GM12878 (cell line): ENCODE measurements around the gene KDSR. TPM values are rescaled to one million over a fixed set of nuclear protein-coding genes. Genes with fewer than 3 reads are reported as not detected.

ENCODE experiments used
- ATF2 ChIP-seq: IDR thresholded peaks from 2 replicates; pipeline ENCODE4 v1.6.1; 2012; ENCODE audit warnings: low read length, inconsistent platforms
- ATF3 ChIP-seq: IDR thresholded peaks from 2 replicates; pipeline ENCODE4 v1.6.1; 2011; ENCODE audit warnings: low read depth, mild to moderate bottlenecking, low read length, moderate library complexity, borderline replicate concordance; ENCODE audit errors: extremely low read depth
- ATF7 ChIP-seq: fragments of 450-650 bp; IDR thresholded peaks from 2 replicates; pipeline ENCODE4 v1.6.1; 2016; ENCODE audit warnings: low read depth, mild to moderate bottlenecking
- BMI1 ChIP-seq: fragments of 450-650 bp; IDR thresholded peaks from 2 replicates; pipeline ENCODE4 v1.6.1; 2016; ENCODE audit warnings: mild to moderate bottlenecking, moderate library complexity, borderline replicate concordance
- CREM ChIP-seq: IDR thresholded peaks from 2 replicates; pipeline ENCODE4 v1.6.1; 2014; ENCODE audit warnings: antibody characterized with exemption, low read depth
- HDAC6 ChIP-seq: fragments of 200-600 bp; sonication (generic); IDR thresholded peaks from one replicate; pipeline ENCODE4 v1.8.0; 2017; ENCODE audit warnings: antibody characterized with exemption; ENCODE audit not compliant: unreplicated experiment
- HSF1 ChIP-seq: fragments of 150-350 bp; IDR thresholded peaks from 2 replicates; pipeline ENCODE4 v1.6.1; 2014; ENCODE audit warnings: mild to moderate bottlenecking, low read depth, low read length
- LARP7 ChIP-seq: fragments of 450-650 bp; IDR thresholded peaks from 2 replicates; pipeline ENCODE4 v1.6.1; 2017; ENCODE audit warnings: mild to moderate bottlenecking
- MXI1 ChIP-seq: fragments of 150-350 bp; IDR thresholded peaks from 2 replicates; pipeline ENCODE4 v1.6.1; 2011; ENCODE audit warnings: low read depth, mild to moderate bottlenecking, inconsistent platforms, low read length, improper control_type of control experiment
- NKRF ChIP-seq: fragments of 450-650 bp; conservative IDR thresholded peaks from 2 replicates; pipeline ENCODE4 v1.6.1; 2017; ENCODE audit warnings: mild to moderate bottlenecking, moderate library complexity
- POLR2AphosphoS2 ChIP-seq: IDR thresholded peaks from 2 replicates; pipeline ENCODE4 v1.6.1; 2011; ENCODE audit warnings: low read depth, mild to moderate bottlenecking, low read length, improper control_type of control experiment, moderate library complexity
- RB1 ChIP-seq: fragments of 450-650 bp; formaldehyde crosslinking; IDR thresholded peaks from 2 replicates; pipeline ENCODE4 v1.6.1; 2017; ENCODE audit warnings: mild to moderate bottlenecking, borderline replicate concordance
- RCOR1 ChIP-seq: conservative IDR thresholded peaks from 2 replicates; pipeline ENCODE4 v1.6.1; 2012; ENCODE audit warnings: low read depth, low read length, improper control_type of control experiment
- STAT3 ChIP-seq: IDR thresholded peaks from 2 replicates; pipeline ENCODE4 v1.6.1; 2011; ENCODE audit warnings: low read depth, low read length, improper control_type of control experiment
- WRNIP1 ChIP-seq: IDR thresholded peaks from 2 replicates; pipeline ENCODE4 v1.6.1; 2011; ENCODE audit warnings: low read depth, low read length, improper control_type of control experiment, borderline replicate concordance
- YY1 ChIP-seq: IDR thresholded peaks from 2 replicates; pipeline ENCODE4 v1.6.1; 2011; ENCODE audit warnings: low read depth, mild to moderate bottlenecking, low read length
- ZBTB40 ChIP-seq: fragments of 450-650 bp; IDR thresholded peaks from 2 replicates; pipeline ENCODE4 v1.6.1; 2016; ENCODE audit warnings: mild to moderate bottlenecking, moderate library complexity, borderline replicate concordance
- polyA plus RNA-seq, 11 experiments: library from polyadenylated mRNA; depleted of rRNA in 4 of 11; unstranded in 6 of 11; stranded (reverse) in 5 of 11; fragments of >200 nt; fragmentation: Nextera tagmentation in 4 of 11; fragmentation: Illumina TruSeq in 1 of 11; extraction: Ambion mirVana in 4 of 11; extraction: Trizol in 1 of 11; gene quantifications; 1 replicate in 1 of 11; 2 replicates in 10 of 11; pipeline versions ENCODE4 v1.2.1 to v1.2.3, GENCODE V29; 2011 to 2016; ENCODE audit warnings: inconsistent platforms in 2 of 11, missing spikeins in 2 of 11, low read depth in 1 of 11
- total RNA-seq, 4 experiments: library from RNA; depleted of rRNA in 3 of 4; stranded (reverse); fragments of >200 nt in 3 of 4; fragmentation: Illumina TruSeq in 1 of 4; extraction: Trizol in 1 of 4; gene quantifications; 2 replicates each; pipeline versions ENCODE4 v1.2.1 to v1.2.3, GENCODE V29; 2013 to 2021

KDSR gene
- total and polyA plus RNA-seq, 10 of the 15 experiments (the other 5 are each of a cell fraction or from before 2014, with no cell fraction given) = 5.2 to 25.9 (median 14.3) TPM

GRCh38 chr18:63312737-63313395, 54.1 kb downstream of the KDSR start (continued):
- TF ChIP-seq MXI1 (peak; percentile 69; the same call in 1 of the 2 replicates), HDAC6 (no peak), RCOR1 (no peak), ATF2 (no peak), ATF7 (peak; percentile 58), LARP7 (peak; percentile 52; the same call in 1 of the 2 replicates), HSF1 (no peak), BMI1 (no peak; the same call in 1 of the 2 replicates), CREM (no peak), NKRF (no peak), ATF3 (no peak), YY1 (no peak), WRNIP1 (no peak), ZBTB40 (no peak), RB1 (no peak), POLR2AphosphoS2 (peak; percentile 26), STAT3 (no peak)
